ENCODE measurements around the gene SLC9A1. TPM values are rescaled to one million over a fixed set of nuclear protein-coding genes. Genes with fewer than 3 reads are reported as not detected.
A peak's percentile ranks its signal among the peaks of the same experiment; 100 is the strongest.

SLC9A1 gene
- total RNA-seq, 1 experiment from 2014 or later = 4.2 TPM

DNA sequence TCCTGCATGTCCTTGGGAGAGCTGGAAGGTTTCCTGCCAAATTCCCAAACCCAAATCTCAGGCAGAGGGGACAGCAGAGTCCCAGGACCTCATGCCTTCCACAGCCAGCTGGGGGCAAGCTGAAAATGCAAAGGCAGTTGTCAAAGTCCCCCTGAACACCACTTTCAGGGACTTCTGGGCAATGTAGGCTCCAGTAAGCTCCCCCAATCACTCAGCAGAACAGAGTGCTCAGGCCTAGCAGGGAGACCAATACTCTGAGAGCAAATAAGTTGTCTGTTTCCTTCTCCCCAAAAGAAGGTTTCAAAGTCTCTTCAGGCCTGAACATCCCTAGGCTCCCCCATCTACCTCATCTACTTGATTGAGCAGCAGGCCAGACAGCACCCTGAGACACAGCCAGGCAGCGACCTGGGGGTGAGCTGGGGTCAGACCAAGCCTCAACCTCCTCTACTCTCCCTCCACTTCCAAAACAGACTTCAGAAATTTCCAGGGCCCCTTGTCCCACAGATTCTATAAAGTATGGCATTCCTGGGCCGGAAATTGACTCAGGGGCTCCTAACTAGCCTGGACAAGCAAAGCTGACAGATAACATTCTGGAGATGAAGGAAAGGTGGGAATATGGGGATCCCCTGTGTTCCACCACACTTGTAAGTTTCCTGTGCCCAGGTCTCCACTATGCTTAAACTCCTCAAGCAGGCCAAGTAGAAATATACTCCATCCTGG, 1.9 kb downstream of the SLC9A1 start:
- DNase-seq (ENCODE audit: low spot score) = no peak
- in situ Hi-C loops (cut with HindIII; ENCODE audit: low sequenced_read_pairs) = no loop called here

DNA sequence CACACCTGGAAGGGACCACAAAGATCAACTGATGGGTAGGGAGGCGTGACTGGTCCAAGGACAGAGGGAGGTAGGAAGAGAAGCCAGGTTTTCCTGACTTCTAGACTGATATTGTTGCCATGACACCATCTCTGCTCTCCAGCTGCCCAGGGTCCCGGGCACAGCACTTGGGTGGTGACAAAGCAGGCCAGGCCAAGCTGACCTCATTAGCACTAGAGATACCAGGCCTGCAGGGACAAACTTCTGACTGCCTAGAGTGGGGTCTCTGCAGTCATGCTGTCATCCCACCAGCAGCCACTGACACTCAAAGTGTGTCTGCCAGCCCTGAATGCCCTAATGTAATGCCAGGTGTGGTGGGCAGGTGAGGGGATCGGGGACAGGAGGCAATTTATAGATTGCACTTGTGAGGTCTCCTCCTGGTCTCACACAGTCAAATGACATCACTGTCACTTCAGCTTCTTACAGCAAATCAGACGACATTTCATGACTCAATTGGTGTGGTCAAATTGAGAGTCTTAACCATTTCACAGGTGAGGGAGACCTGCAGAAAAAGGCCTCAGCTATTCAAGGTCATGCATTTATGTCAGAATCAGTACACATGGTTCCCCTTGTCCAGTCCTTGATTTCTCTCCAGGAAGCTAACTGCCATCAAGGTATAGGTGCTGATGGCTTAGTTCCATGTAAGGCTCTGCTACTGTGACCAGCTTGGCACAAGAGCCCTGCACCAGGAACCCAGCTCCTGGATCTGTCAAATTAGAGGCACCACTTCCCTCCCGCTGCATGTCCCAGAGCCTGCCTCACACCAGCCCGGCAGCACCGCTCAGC, 2.7 kb downstream of the SLC9A1 start:
- in situ Hi-C loops (cut with HindIII; ENCODE audit: low sequenced_read_pairs) = no loop called here

GRCh38 chr1:27150641-27151040, 4.3 kb downstream of the SLC9A1 start:
- in situ Hi-C loops (cut with HindIII; ENCODE audit: low sequenced_read_pairs) = no loop called here
- DNase-seq (ENCODE audit: low spot score) = no peak

More for the DNA sequence above, 2.7 kb downstream of the SLC9A1 start:
- DNase-seq (ENCODE audit: low spot score) = peak; percentile 66

GRCh38 chr1:27150183-27150582, 4.7 kb downstream of the SLC9A1 start:
- in situ Hi-C loops (cut with HindIII; ENCODE audit: low sequenced_read_pairs) = no loop called here

DNA sequence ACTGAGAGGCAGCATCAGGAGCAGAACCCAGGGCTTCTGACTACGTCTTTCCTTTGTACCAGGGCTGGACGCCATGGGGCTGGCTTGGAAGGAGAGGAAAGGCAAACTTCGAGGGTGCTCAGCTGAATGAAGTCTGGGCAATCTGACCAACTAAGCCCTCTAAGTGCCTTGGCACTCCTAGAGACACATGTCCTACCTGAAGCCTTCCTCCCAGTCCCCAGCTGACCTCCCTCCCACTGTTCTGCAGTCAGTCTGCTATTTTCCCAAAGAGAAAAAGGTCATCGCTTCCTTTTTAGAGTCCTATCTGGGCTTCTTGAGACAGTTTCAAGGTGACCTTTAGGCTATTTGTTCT, 5.2 kb downstream of the SLC9A1 start:
- in situ Hi-C loops (cut with HindIII; ENCODE audit: low sequenced_read_pairs) = no loop called here
- peak; percentile 48 for DNase-seq (ENCODE audit: low spot score)

More at GRCh38 chr1:27150183-27150582, 4.7 kb downstream of the SLC9A1 start:
- no peak for DNase-seq (ENCODE audit: low spot score)

GRCh38 chr1:27149084-27149761, 5.7 kb downstream of the SLC9A1 start:
- in situ Hi-C loops (cut with HindIII; ENCODE audit: low sequenced_read_pairs) = no loop called here
- peak; percentile 35 for DNase-seq (ENCODE audit: low spot score)

DNA sequence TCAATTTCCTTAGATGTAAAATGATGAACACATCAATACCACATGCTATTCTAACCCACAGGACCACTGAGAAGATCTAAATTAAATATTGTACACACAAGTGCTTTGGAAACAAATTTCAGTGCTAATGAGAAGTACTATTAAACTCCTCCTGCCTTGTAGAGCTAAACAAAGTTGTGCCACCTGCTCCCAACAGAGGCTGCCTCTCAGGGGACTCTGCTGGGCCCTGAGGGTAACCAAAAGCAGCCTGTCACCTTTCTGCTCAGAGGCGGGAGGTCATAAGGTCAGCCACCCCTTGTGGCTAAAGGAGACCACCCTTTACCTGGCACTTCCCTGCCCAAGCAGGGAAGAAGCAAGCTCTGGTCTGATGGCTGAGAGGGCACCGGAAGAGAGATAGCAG, 6.3 kb downstream of the SLC9A1 start:
- in situ Hi-C loops (cut with HindIII; ENCODE audit: low sequenced_read_pairs) = no loop called here
- no peak for DNase-seq (ENCODE audit: low spot score)

- in situ Hi-C loops (cut with HindIII; ENCODE audit: low sequenced_read_pairs) = no loop called here
- no peak for DNase-seq (ENCODE audit: low spot score)
Observed at GRCh38 chr1:27147842-27148518, 6.9 kb downstream of the SLC9A1 start.

- in situ Hi-C loops (cut with HindIII; ENCODE audit: low sequenced_read_pairs) = no loop called here
- DNase-seq (ENCODE audit: low spot score) = no peak
Observed at GRCh38 chr1:27145934-27146354, 9.0 kb downstream of the SLC9A1 start.

DNA sequence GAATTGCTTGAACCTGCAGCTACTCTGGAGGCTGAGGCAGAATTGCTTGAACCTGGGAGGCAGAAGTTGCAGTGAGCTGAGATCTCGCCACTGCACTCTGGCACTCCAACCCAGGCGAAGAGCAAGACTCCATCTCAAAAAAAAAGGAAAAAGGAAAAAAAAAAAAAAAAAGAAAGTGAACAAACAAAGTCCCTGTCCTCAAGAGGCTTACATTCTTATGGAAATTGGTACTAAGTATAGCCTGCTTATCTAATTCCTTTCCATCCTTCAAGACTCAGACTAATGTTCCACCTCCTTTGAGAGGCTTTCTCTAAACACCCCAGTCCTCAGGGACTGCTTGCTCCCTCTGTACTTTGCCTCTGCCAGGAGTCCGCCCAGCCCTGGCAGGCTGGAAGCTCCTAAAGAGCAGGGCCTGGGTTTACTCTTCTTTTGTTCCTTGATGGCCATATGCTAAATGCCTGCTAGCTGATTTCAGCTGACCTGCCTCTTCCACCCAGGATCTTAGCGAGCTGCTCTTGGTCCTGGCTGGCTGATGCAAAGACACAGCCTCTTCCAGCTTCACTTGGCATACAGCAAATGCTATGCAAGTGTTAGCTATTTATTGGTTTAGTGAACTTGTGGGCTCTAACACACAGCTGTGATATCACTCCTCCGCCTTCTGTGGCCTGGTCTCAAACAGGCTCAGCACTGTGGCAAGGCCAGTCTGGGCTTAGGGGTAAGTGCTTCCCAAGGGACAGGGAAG, 9.8 kb downstream of the SLC9A1 start:
- no peak for DNase-seq (ENCODE audit: low spot score)
- in situ Hi-C loops (cut with HindIII; ENCODE audit: low sequenced_read_pairs) = no loop called here

DNA sequence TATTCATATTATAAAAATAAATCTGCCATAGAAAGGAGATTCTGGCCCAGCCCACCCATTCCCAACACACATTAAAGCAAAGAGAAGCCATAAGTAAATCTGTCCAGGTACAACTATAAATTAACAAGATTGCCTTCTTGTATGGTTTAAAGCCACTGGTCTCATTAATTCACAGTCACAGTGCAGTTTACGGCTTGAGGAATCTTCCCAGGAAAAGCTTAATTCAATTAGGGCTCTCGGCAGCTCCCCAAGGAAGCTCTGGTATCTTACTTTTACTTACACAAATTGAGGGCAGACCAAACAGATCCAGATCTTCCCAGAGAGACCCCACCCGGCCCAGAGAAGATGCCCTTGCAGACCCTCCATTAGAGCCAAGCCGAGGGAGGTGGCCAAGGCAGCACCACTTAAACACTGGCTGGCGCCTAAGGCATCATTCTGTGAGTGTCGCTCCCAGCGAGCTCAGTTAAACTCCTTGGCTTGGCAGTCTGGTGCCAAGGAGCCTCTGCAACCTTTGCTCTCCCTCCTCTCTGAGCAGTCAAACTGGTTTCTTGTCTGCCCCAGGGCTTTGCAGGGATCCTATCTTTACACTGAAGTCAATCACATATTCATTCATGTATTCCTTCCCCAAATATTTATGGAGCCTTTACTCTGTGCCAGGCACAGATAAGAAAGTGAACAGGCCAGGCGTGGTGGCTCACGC, 10.7 kb downstream of the SLC9A1 start:
- in situ Hi-C loops (cut with HindIII; ENCODE audit: low sequenced_read_pairs) = no loop called here

DNA sequence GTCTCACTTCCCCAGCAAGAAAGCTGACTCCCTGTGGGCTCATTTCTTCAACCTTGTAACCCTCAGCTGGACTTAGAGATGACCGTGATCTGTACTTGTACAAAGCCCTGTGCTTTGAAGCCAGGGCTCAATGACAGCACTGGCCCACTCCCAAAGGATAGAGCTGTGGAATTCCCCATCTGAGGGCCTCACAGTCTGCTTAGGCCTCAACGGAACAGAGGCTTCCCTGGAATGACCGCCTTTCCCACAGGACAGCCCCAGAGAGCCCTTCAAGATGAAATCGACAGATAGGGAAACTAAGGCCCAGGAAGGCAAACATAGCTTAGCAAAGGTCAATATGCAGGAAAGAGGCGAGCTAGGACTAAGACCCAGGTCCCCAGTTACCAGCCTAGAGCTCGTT, 11.5 kb downstream of the SLC9A1 start:
- no peak for DNase-seq (ENCODE audit: low spot score)
- in situ Hi-C loops (cut with HindIII; ENCODE audit: low sequenced_read_pairs) = no loop called here

More for the DNA sequence above, 10.7 kb downstream of the SLC9A1 start:
- no peak for DNase-seq (ENCODE audit: low spot score)

DNA sequence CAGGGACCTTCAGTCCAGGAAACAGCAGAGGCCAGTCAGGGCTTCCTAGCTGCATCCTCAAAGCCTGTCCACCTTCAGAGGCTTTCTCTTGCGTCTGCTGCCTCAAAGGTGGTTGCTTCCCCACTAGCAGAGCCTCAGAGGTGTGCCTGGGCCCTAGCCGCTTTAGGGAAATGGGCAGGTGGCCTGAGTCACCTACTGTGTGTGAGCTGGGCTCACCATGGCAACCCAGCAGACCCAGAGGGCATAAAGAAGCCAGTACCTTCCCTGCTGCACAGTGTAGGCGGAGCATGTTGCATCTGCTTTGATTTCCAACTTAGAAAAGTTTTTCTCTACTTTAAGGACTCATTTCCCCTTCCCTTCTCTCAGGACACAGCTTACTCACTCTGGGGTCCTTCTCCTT, 12.5 kb downstream of the SLC9A1 start:
- in situ Hi-C loops (cut with HindIII; ENCODE audit: low sequenced_read_pairs) = no loop called here

DNA sequence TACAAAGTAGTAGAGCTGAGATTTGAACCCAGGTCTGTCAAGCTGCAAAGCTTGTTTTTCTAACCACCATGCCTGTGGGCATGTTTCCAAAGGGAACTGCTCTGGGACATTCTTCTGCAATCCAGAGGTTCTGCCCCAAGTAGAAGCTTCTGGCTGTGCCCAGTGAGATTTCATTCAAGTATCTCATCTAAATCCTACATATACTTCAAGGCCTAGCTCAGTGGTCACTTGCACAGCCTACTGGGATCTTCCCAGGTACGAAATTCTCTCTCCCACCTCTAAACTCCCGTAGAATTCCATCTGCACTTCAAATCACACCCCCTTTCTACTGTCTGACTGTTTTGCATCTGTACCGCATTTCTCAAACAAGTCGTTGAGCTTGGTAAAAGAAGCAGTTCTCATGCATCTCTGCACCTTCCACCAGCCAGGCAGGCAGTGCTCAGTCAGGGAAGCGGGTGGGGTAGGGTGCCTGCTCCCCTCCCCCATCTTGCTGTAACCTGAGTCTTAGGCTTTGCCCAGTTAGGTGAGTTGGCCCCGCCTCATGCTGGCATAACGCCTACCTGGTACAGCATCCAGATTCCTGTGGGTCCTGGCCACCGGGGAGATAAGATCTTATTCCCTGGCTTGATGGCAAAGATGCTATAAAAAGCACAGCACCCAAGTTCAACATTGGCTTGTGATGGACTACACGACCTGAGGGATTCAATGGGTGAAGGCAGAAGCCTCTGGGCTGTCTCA, 13.5 kb downstream of the SLC9A1 start:
- DNase-seq (ENCODE audit: low spot score) = no peak
- in situ Hi-C loops (cut with HindIII; ENCODE audit: low sequenced_read_pairs) = no loop called here

More for the DNA sequence above, 12.5 kb downstream of the SLC9A1 start:
- no peak for DNase-seq (ENCODE audit: low spot score)

GRCh38 chr1:27139980-27140379, 14.9 kb downstream of the SLC9A1 start:
- no peak for DNase-seq (ENCODE audit: low spot score)
- in situ Hi-C loops (cut with HindIII; ENCODE audit: low sequenced_read_pairs) = loop anchor here (5.0 kb wide), 1 partner anchor 98 kb away; no protein-coding TSS in a partner anchor

DNA sequence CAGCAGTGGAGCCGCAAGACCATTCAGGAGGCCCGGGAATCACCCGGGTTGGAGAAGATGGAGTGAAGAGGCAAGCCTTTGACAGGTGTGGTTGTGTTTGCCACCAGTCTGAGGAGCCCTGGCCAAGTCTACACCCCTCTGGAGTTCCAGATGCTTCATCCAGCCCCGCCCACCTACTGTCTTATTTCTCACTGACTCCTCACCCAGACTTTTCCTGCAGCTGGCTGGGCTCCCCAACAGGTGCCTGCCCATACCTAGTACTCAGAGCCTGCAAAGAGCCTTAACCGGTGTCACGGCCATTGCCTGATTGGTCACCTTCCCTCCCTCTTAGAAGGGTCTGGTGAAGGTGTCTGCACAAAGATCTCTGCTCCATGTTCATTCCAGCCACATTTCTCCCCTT, 16.0 kb downstream of the SLC9A1 start:
- in situ Hi-C loops (cut with HindIII; ENCODE audit: low sequenced_read_pairs) = loop anchor here (5.0 kb wide), 1 partner anchor 97 kb away; no protein-coding TSS in a partner anchor
- DNase-seq (ENCODE audit: low spot score) = no peak

GRCh38 chr1:27138368-27138767, 16.6 kb downstream of the SLC9A1 start:
- in situ Hi-C loops (cut with HindIII; ENCODE audit: low sequenced_read_pairs) = loop anchor here (5.0 kb wide), 1 partner anchor 96 kb away; no protein-coding TSS in a partner anchor
- no peak for DNase-seq (ENCODE audit: low spot score)
